ENCODE data around the gene PRIM2.
"Not testable (repeated sequence)": the region's sequence is repeated elsewhere in the genome, so short reads cannot be mapped to it uniquely, and the experiment has no call there.

The PRIM2 gene

DNA sequence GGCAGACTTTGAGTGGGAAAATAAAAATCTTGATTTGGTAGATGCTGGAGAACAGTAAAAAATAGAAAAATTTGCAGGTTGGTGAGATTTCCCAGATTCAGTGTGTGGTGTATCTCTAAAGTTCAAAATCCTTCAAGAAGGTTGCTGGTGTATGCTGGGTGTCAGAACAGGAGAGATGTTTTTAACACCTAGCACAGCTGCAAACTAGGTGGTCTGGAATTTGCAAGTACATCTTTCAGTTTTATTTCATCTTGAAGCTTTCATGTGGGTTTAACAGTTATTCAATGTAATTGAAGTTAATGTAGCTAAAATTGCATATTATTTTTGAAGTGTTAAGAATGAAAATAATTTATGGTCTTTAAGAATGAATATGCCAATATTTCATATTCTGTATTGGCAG lies 40.9 kb downstream of the PRIM2 start:
- H3K27ac Mint-ChIP-seq = peak overlapping the region; percentile 71 to 72
- not testable (repeated sequence) for H3K27me3 Mint-ChIP-seq; DNase-seq; H3K36me3 Mint-ChIP-seq (ENCODE audit: insufficient read depth); H3K9me3 Mint-ChIP-seq
- H3K4me3 Mint-ChIP-seq = peak overlapping the region in 1 of 2 donors; percentile 46
- peak; percentile 66 for ATAC-seq (replicated peaks)
- peaks cover 11 to 27% of the 10 kb centered on the region in 2 donors for H3K4me1 Mint-ChIP-seq (ENCODE audit: low read depth in 2 of 2)

DNA sequence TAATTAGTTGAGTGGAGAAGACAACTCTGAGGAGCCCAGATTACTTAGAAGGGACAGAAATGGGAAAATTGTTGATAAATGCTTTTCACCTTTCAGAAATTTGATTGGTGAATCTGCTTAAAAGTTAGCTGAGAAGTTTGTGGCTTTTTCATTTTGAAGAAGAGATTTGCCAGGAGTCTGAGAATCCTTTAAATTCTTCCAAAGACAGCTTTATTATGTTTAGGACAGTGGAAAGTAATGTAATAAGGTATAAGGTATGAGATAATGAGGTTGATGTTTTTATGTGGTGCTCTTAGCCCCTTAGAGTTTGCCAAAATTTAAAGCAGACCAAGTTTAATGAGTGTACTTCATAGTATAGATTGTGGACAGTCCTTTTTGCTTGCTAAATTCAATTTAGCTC lies 42.3 kb downstream of the PRIM2 start:
- ATAC-seq (replicated peaks); H3K27ac Mint-ChIP-seq: not testable (repeated sequence)
- peaks cover 11 to 27% of the 10 kb centered on the region in 2 donors for H3K4me1 Mint-ChIP-seq (ENCODE audit: low read depth in 2 of 2)

DNA sequence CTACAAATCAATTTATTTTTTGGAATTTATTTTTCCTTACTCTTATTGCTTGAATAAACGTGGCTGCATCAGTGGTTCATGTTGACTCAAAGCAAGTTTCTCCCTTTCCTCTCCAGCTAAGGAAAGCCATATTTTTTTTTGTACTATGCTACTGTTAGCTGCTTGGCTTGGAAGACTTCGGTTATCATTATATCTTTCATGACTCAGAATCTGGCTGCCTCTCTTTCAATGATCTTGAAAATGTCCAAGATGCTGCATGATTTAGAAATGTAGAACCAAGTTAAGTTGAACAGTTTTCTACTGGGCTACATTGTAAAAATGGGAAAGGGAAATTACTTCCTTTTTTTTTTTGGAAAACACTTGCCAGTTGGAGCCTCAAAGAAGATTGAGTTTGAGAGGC lies 44.9 kb downstream of the PRIM2 start:
- not testable (repeated sequence) for ATAC-seq (replicated peaks); H3K9me3 Mint-ChIP-seq; DNase-seq; H3K4me3 Mint-ChIP-seq; H3K27ac Mint-ChIP-seq; H3K27me3 Mint-ChIP-seq; H3K36me3 Mint-ChIP-seq (ENCODE audit: insufficient read depth)
- H3K4me1 Mint-ChIP-seq (ENCODE audit: low read depth in 2 of 2) = peaks cover 11 to 23% of the 10 kb centered on the region in 2 donors

More for the DNA sequence above, 42.3 kb downstream of the PRIM2 start:
- not testable (repeated sequence) for DNase-seq; H3K4me3 Mint-ChIP-seq; H3K36me3 Mint-ChIP-seq (ENCODE audit: insufficient read depth); H3K9me3 Mint-ChIP-seq; H3K27me3 Mint-ChIP-seq

- not testable (repeated sequence) for DNase-seq; H3K4me1 Mint-ChIP-seq (ENCODE audit: low read depth in 2 of 2); H3K27ac Mint-ChIP-seq; H3K4me3 Mint-ChIP-seq; ATAC-seq (replicated peaks); H3K9me3 Mint-ChIP-seq; H3K27me3 Mint-ChIP-seq; H3K36me3 Mint-ChIP-seq (ENCODE audit: insufficient read depth)
These were observed 47.7 kb downstream of the PRIM2 start for GRCh38 chr6:57365076-57365583.

GRCh38 chr6:57368965-57369731 lies 51.7 kb downstream of the PRIM2 start:
- peak overlapping the region in 1 of 2 donors; percentile 22 for H3K27ac Mint-ChIP-seq
- H3K36me3 Mint-ChIP-seq (ENCODE audit: insufficient read depth); H3K4me3 Mint-ChIP-seq; H3K27me3 Mint-ChIP-seq; H3K9me3 Mint-ChIP-seq; H3K4me1 Mint-ChIP-seq (ENCODE audit: low read depth in 2 of 2); ATAC-seq (replicated peaks); DNase-seq: not testable (repeated sequence)

GRCh38 chr6:57371779-57372178 lies 54.3 kb downstream of the PRIM2 start:
- not testable (repeated sequence) for H3K27ac Mint-ChIP-seq; H3K4me1 Mint-ChIP-seq (ENCODE audit: low read depth in 2 of 2); H3K4me3 Mint-ChIP-seq; ATAC-seq (replicated peaks); H3K27me3 Mint-ChIP-seq; DNase-seq; H3K9me3 Mint-ChIP-seq; H3K36me3 Mint-ChIP-seq (ENCODE audit: insufficient read depth)

GRCh38 chr6:57374764-57375163 lies 57.3 kb downstream of the PRIM2 start:
- not testable (repeated sequence) for ATAC-seq (replicated peaks); DNase-seq; H3K27ac Mint-ChIP-seq; H3K36me3 Mint-ChIP-seq (ENCODE audit: insufficient read depth); H3K4me3 Mint-ChIP-seq; H3K4me1 Mint-ChIP-seq (ENCODE audit: low read depth in 2 of 2); H3K27me3 Mint-ChIP-seq; H3K9me3 Mint-ChIP-seq

- H3K27ac Mint-ChIP-seq; DNase-seq; H3K36me3 Mint-ChIP-seq (ENCODE audit: insufficient read depth); H3K4me3 Mint-ChIP-seq; H3K9me3 Mint-ChIP-seq; ATAC-seq (replicated peaks); H3K4me1 Mint-ChIP-seq (ENCODE audit: low read depth in 2 of 2); H3K27me3 Mint-ChIP-seq: not testable (repeated sequence)
These were observed 58.7 kb downstream of the PRIM2 start for GRCh38 chr6:57376083-57376482.

GRCh38 chr6:57389038-57389592 lies 71.7 kb downstream of the PRIM2 start:
- ATAC-seq (replicated peaks); DNase-seq; H3K9me3 Mint-ChIP-seq; H3K27ac Mint-ChIP-seq; H3K4me3 Mint-ChIP-seq; H3K36me3 Mint-ChIP-seq (ENCODE audit: insufficient read depth); H3K27me3 Mint-ChIP-seq: not testable (repeated sequence)
- peaks cover 9 to 10% of the 10 kb centered on the region in 2 donors for H3K4me1 Mint-ChIP-seq (ENCODE audit: low read depth in 2 of 2)

GRCh38 chr6:57390818-57391217 lies 73.4 kb downstream of the PRIM2 start:
- not testable (repeated sequence) for H3K4me3 Mint-ChIP-seq; H3K9me3 Mint-ChIP-seq; H3K27ac Mint-ChIP-seq; ATAC-seq (replicated peaks); H3K36me3 Mint-ChIP-seq (ENCODE audit: insufficient read depth); DNase-seq; H3K27me3 Mint-ChIP-seq
- H3K4me1 Mint-ChIP-seq (ENCODE audit: low read depth in 2 of 2) = peaks cover 18 to 23% of the 10 kb centered on the region in 2 donors

- not testable (repeated sequence) for ATAC-seq (replicated peaks); DNase-seq; H3K4me3 Mint-ChIP-seq; H3K27ac Mint-ChIP-seq; H3K36me3 Mint-ChIP-seq (ENCODE audit: insufficient read depth); H3K27me3 Mint-ChIP-seq
- H3K9me3 Mint-ChIP-seq = peaks cover 0 to 17% of the 10 kb centered on the region in 2 donors
- H3K4me1 Mint-ChIP-seq (ENCODE audit: low read depth in 2 of 2) = peaks cover 18 to 23% of the 10 kb centered on the region in 2 donors
These were observed 74.6 kb downstream of the PRIM2 start for GRCh38 chr6:57392047-57392446.

GRCh38 chr6:57419341-57419740 lies 101.9 kb downstream of the PRIM2 start:
- not testable (repeated sequence) for H3K9me3 Mint-ChIP-seq; DNase-seq; ATAC-seq (replicated peaks); H3K27me3 Mint-ChIP-seq; H3K36me3 Mint-ChIP-seq (ENCODE audit: insufficient read depth); H3K27ac Mint-ChIP-seq; H3K4me3 Mint-ChIP-seq
- peaks cover 2 to 17% of the 10 kb centered on the region in 2 donors for H3K4me1 Mint-ChIP-seq (ENCODE audit: low read depth in 2 of 2)

GRCh38 chr6:57421503-57421902 lies 104.1 kb downstream of the PRIM2 start:
- no peak for ATAC-seq (replicated peaks)
- Mint-ChIP-seq H3K27me3 (no peaks in the 10 kb centered on the region), H3K27ac (peak overlapping the region in 1 of 2 donors; percentile 70), H3K4me1 (ENCODE audit: low read depth in 2 of 2) (peaks cover 2 to 17% of the 10 kb centered on the region in 2 donors), H3K4me3 (no peak overlapping the region), H3K9me3 (no peaks in the 10 kb centered on the region), H3K36me3 (ENCODE audit: insufficient read depth) (no peaks in the 10 kb centered on the region)
- DNase-seq = no peak

DNA sequence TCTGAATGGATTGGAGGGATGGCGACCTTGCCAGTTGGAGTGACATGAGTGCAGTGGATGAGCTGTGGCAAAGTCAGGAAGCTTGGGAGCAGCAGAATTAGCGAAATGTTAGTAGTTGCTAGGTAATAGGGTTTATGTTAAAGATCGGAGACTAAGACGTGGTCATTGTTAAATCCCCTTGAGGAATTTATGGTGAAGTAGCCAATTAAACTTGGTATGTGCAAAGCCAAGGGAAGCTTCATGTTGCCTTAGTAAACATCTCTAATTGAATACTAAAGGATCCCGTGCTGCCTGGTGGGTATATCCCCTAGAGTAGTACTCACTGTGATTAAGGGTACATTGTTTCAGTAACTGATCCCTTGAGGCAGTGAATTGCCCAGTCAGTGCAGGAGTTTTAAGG lies 106.0 kb downstream of the PRIM2 start:
- H3K36me3 Mint-ChIP-seq (ENCODE audit: insufficient read depth) = no peaks in the 10 kb centered on the region
- no peak overlapping the region for H3K4me3 Mint-ChIP-seq
- peaks cover 2 to 17% of the 10 kb centered on the region in 2 donors for H3K4me1 Mint-ChIP-seq (ENCODE audit: low read depth in 2 of 2)
- H3K27ac Mint-ChIP-seq = no peak overlapping the region
- no peaks in the 10 kb centered on the region for H3K27me3 Mint-ChIP-seq
- no peaks in the 10 kb centered on the region for H3K9me3 Mint-ChIP-seq
- no peak for ATAC-seq (replicated peaks)
- no peak for DNase-seq
